Astrocyte (in vitro differentiated cells and primary cell): ENCODE data around the gene TRRAP. TPM values are rescaled to one million over a fixed set of nuclear protein-coding genes. Genes with fewer than 3 reads are reported as not detected.

ENCODE experiments used
- DNase-seq: peaks from one replicate; pipeline ENCODE4 v3.0.0-alpha.2; 2010; ENCODE audit warnings: low read depth
- FAIRE-seq: peaks from 2 replicates; lab custom pipeline; 2011; peaks lifted over from hg19 to GRCh38; lab: Jason Lieb, UNC
- H2AFZ ChIP-seq: 2 replicates; pipeline ENCODE4 v1.6.0; 2012; ENCODE audit warnings: low read depth, low read length, inconsistent platforms
- H3K27ac ChIP-seq: 2 replicates; pipeline ENCODE4 v1.5.1; 2011; ENCODE audit warnings: low read depth, low read length, inconsistent platforms
- H3K27me3 ChIP-seq: 2 replicates; pipeline ENCODE4 v1.6.0; 2011; ENCODE audit warnings: low read length, inconsistent platforms; ENCODE audit not compliant: insufficient read depth
- H3K36me3 ChIP-seq: 2 replicates; pipeline ENCODE4 v1.5.1; 2011; ENCODE audit warnings: low read length, inconsistent platforms; ENCODE audit not compliant: insufficient read depth
- H3K4me1 ChIP-seq: 2 replicates; pipeline ENCODE4 v1.5.1; 2011; ENCODE audit warnings: low read length, inconsistent platforms; ENCODE audit not compliant: insufficient read depth
- H3K4me2 ChIP-seq: 2 replicates; pipeline ENCODE4 v1.6.0; 2012; ENCODE audit warnings: low read length, inconsistent platforms
- H3K4me3 ChIP-seq: 2 replicates; pipeline ENCODE4 v1.5.1; 2011; ENCODE audit warnings: low read depth, mild to moderate bottlenecking, low read length, inconsistent platforms; ENCODE audit not compliant: insufficient read depth
- H3K79me2 ChIP-seq: 2 replicates; pipeline ENCODE4 v1.6.0; 2012; ENCODE audit warnings: mild to moderate bottlenecking, low read length, inconsistent platforms; ENCODE audit not compliant: insufficient read depth
- H3K9ac ChIP-seq: 2 replicates; pipeline ENCODE4 v1.6.0; 2012; ENCODE audit warnings: mild to moderate bottlenecking, low read length, inconsistent platforms
- H3K9me3 ChIP-seq: 2 replicates; pipeline ENCODE4 v1.5.1; 2012; ENCODE audit warnings: low read depth, mild to moderate bottlenecking, low read length, inconsistent platforms; ENCODE audit not compliant: insufficient read depth
- H4K20me1 ChIP-seq: 2 replicates; pipeline ENCODE4 v1.6.0; 2012; ENCODE audit warnings: low read length, inconsistent platforms; ENCODE audit not compliant: insufficient read depth
- H3K27ac Mint-ChIP-seq: one replicate; pipeline ENCODE4 v1.8.0; 2021; ENCODE audit warnings: mild to moderate bottlenecking, mixed read lengths; ENCODE audit not compliant: unreplicated experiment
- H3K27me3 Mint-ChIP-seq: one replicate; pipeline ENCODE4 v1.8.0; 2021; ENCODE audit warnings: low read depth, mixed read lengths; ENCODE audit not compliant: unreplicated experiment
- H3K36me3 Mint-ChIP-seq: one replicate; pipeline ENCODE4 v1.8.0; 2021; ENCODE audit warnings: low read depth, mixed read lengths; ENCODE audit not compliant: unreplicated experiment
- H3K4me1 Mint-ChIP-seq: one replicate; pipeline ENCODE4 v1.8.0; 2021; ENCODE audit warnings: low read depth, mixed read lengths; ENCODE audit not compliant: unreplicated experiment
- H3K4me3 Mint-ChIP-seq: one replicate; pipeline ENCODE4 v1.8.0; 2021; ENCODE audit warnings: mild to moderate bottlenecking, moderate library complexity, mixed read lengths; ENCODE audit not compliant: unreplicated experiment
- H3K9me3 Mint-ChIP-seq: one replicate; pipeline ENCODE4 v1.8.0; 2021; ENCODE audit warnings: mild to moderate bottlenecking, mixed read lengths; ENCODE audit not compliant: unreplicated experiment
- CTCF ChIP-seq: IDR thresholded peaks from 2 replicates; pipeline ENCODE4 v1.5.1; 2011; ENCODE audit warnings: low read depth, mild to moderate bottlenecking, inconsistent platforms, low read length, moderate library complexity; ENCODE audit not compliant: insufficient read depth
- EZH2 ChIP-seq: IDR thresholded peaks from 2 replicates; pipeline ENCODE4 v1.6.1; 2012; ENCODE audit warnings: mild to moderate bottlenecking, low read length, inconsistent platforms; ENCODE audit not compliant: insufficient read depth
- total RNA-seq: library from RNA; stranded (reverse); gene quantifications from 2 replicates; pipeline ENCODE4 v1.2.1, GENCODE V29; 2021

TRRAP gene
- total RNA-seq, 1 donor from 2014 or later, result 33.5 TPM

GRCh38 chr7:99031496-99031895 is 153.2 kb downstream of the TRRAP start:
- Histone ChIP-seq H4K20me1 (peaks cover 58% of the 10 kb centered on the region), H2AFZ (no peak overlapping the region), H3K9ac (no peak overlapping the region), H3K4me2 (no peak overlapping the region), H3K27me3 (no peaks in the 10 kb centered on the region), H3K4me1 (no peaks in the 10 kb centered on the region), H3K9me3 (peaks cover 3% of the 10 kb centered on the region), H3K36me3 (peaks cover 64% of the 10 kb centered on the region), H3K79me2 (peaks cover 3% of the 10 kb centered on the region), H3K27ac (no peak overlapping the region), H3K4me3 (no peak overlapping the region)
- H3K4me1 Mint-ChIP-seq, result peaks cover 7% of the 10 kb centered on the region
- no peaks in the 10 kb centered on the region for H3K27me3 Mint-ChIP-seq
- peaks cover 38% of the 10 kb centered on the region for H3K36me3 Mint-ChIP-seq
- TF ChIP-seq CTCF (no peak), EZH2 (no peak)
- H3K27ac Mint-ChIP-seq, result no peak overlapping the region
- no peak overlapping the region for H3K4me3 Mint-ChIP-seq
- FAIRE-seq, result no peak
- no peaks in the 10 kb centered on the region for H3K9me3 Mint-ChIP-seq
- DNase-seq, result no peak

- H3K9ac ChIP-seq, result no peak overlapping the region
- peaks cover 3% of the 10 kb centered on the region for H3K9me3 ChIP-seq
- H2AFZ ChIP-seq, result no peak overlapping the region
- H3K27me3 Mint-ChIP-seq, result no peaks in the 10 kb centered on the region
- FAIRE-seq (no peak), DNase-seq (no peak)
- no peaks in the 10 kb centered on the region for H3K27me3 ChIP-seq
- peaks cover 72% of the 10 kb centered on the region for H4K20me1 ChIP-seq
- peaks cover 3% of the 10 kb centered on the region for H3K79me2 ChIP-seq
- no peak overlapping the region for H3K27ac ChIP-seq
- H3K4me2 ChIP-seq, result no peak overlapping the region
- H3K27ac Mint-ChIP-seq, result no peak overlapping the region
- no peak for TF ChIP-seq EZH2
- no peak for TF ChIP-seq CTCF
- no peak overlapping the region for H3K4me3 ChIP-seq
- H3K4me1 Mint-ChIP-seq, result peaks cover 1% of the 10 kb centered on the region
- H3K4me3 Mint-ChIP-seq, result no peak overlapping the region
- H3K9me3 Mint-ChIP-seq, result no peaks in the 10 kb centered on the region
- H3K36me3 ChIP-seq, result peaks cover 73% of the 10 kb centered on the region
- H3K4me1 ChIP-seq, result peaks cover 3% of the 10 kb centered on the region
- H3K36me3 Mint-ChIP-seq, result peaks cover 35% of the 10 kb centered on the region
Measured at GRCh38 chr7:99032928-99033327, 154.6 kb downstream of the TRRAP start.

GRCh38 chr7:99033765-99034164 is 155.4 kb downstream of the TRRAP start:
- H3K27me3 Mint-ChIP-seq, result no peaks in the 10 kb centered on the region
- H3K9ac ChIP-seq, result no peak overlapping the region
- peaks cover 3% of the 10 kb centered on the region for H3K9me3 ChIP-seq
- FAIRE-seq, result no peak
- H3K36me3 Mint-ChIP-seq, result peaks cover 31% of the 10 kb centered on the region
- H3K4me1 Mint-ChIP-seq, result peaks cover 1% of the 10 kb centered on the region
- H3K4me2 ChIP-seq, result no peak overlapping the region
- TF ChIP-seq CTCF (no peak), EZH2 (no peak)
- H2AFZ ChIP-seq, result no peak overlapping the region
- H3K9me3 Mint-ChIP-seq, result no peaks in the 10 kb centered on the region
- no peak overlapping the region for H3K4me3 ChIP-seq
- DNase-seq, result no peak
- peaks cover 5% of the 10 kb centered on the region for H3K79me2 ChIP-seq
- H4K20me1 ChIP-seq, result peaks cover 71% of the 10 kb centered on the region
- no peaks in the 10 kb centered on the region for H3K27me3 ChIP-seq
- H3K4me3 Mint-ChIP-seq, result no peak overlapping the region
- no peak overlapping the region for H3K27ac Mint-ChIP-seq
- no peak overlapping the region for H3K27ac ChIP-seq
- H3K4me1 ChIP-seq, result peaks cover 3% of the 10 kb centered on the region
- peaks cover 72% of the 10 kb centered on the region for H3K36me3 ChIP-seq
